Fibroblast of skin of scalp (primary cell): ENCODE measurements around the gene PLPPR2.
"Not testable (repeated sequence)": the region's sequence is repeated elsewhere in the genome, so short reads cannot be mapped to it uniquely, and the experiment has no call there.

Source experiments
- DNase-seq: peaks from one replicate; pipeline ENCODE4 v3.0.0-alpha.2; 2013

The PLPPR2 gene

DNA sequence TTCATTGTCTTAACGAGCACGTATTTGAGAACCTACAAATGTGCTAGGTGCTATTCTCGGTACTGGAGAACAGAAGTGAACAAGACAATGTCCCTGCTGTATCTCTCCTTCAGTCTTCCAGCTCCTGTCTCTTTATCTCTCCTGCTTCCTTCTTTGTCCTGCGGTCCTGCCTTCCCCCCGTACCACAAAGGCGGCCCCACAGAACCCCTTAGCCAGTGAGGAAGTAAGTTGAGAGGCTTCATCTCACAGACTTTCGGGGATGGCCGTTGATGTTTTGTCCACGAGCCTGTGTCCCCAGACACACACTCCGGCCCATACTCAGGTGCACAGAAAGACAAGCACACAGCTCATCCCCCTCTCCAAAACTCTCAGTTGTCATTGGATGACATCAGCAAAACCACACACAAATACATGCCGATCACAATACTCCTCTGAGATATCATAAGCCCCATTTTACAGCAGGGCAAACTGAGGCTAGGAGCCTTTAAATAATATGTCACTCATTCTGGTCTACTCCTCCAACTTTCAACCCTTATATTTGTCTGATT is 18.7 kb downstream of the PLPPR2 start:
- DNase-seq: no peak

GRCh38 chr19:11374433-11375142 is 19.4 kb downstream of the PLPPR2 start, which contains the start of gene SWSAP1:
TSS of gene SWSAP1 (plus strand) at chr19:11374666. CDS start at chr19:11374681, 15 bp downstream.
- DNase-seq: peak; percentile 99

DNA sequence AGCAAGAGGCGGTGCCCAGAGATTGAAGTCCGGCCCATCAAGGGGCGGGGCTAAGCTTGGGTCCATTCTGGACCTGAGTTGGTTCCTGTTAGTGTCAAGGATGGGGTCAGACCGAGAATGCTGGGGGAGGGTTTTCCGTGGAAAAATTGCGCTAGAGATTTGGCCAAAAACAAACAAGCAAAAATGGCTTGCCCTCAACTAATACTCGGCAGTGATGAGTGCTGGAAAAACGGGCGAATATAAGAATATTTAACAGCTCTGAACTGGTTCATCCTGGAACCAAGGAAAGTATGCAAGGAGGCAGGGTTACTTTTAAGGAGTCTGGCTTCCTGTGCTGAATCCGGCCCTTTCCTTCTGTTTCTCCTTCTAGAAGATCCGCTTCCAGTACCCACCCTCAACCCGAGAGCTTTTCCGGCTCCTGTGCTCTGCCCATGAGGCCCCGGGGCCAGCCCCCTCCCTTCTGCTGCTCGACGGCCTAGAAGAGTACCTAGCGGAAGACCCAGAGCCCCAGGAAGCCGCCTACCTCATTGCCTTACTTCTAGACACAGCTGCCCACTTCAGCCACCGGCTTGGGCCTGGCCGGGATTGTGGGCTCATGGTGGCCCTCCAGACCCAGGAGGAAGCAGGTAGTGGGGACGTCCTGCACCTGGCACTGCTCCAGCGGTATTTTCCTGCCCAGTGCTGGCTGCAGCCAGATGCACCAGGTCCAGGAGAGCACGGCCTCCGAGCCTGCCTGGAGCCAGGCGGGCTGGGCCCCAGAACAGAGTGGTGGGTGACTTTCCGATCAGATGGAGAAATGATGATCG is 20.1 kb downstream of the PLPPR2 start:
- no peak for DNase-seq

- peak; percentile 91 for DNase-seq
These were observed 22.0 kb downstream of the PLPPR2 start for GRCh38 chr19:11377237-11377636.

DNA sequence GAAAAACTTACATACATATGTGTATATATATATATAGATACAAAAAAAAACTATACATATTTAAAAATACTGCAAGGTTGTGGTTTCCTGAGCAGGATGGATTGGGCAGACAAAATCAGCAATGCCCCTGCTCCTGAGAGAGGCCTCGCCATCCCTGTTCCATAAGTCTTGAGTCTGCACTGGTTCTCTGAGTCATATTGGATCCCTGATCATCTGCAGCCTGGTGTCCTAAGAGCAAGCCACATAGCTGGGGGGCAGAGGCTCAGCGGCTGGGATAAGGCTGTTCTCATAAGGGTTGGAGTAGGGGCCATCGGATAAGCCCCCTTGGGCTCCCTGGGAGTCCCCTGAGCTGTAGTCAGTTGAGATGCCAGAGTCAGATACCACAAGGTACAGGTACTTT is 22.5 kb downstream of the PLPPR2 start:
- no peak for DNase-seq

GRCh38 chr19:11378319-11379189 is 23.3 kb downstream of the PLPPR2 start:
- DNase-seq: peak; percentile 82

- not testable (repeated sequence) for DNase-seq
These were observed 24.1 kb downstream of the PLPPR2 start for GRCh38 chr19:11379269-11379845.

DNA sequence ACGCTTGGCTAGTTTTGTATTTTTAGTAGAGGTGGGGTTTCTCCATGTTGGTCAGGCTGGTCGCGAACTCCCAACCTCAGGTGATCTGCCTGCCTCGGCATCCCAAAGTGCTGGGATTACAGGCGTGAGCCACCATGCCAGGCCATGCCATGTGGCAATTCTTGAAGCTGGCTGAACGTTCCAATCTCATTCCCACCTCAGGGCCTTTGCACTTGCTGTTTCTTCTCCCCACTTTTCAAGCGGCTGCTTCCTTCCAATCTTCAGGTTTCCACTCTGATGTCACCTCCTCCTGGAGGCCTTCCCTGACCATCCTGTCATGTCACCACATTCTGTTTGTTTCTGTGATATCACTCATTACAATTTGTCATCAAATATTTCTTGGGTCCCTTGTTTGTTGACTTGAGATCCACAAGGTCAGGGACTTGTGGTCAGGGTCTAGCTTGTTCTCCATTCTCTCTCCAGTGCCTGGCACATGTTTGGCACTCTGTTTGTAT is 24.7 kb downstream of the PLPPR2 start:
- DNase-seq: no peak

- DNase-seq: peak; percentile 95
These were observed 25.7 kb downstream of the PLPPR2 start for GRCh38 chr19:11380653-11381537.

GRCh38 chr19:11382898-11383705 is 27.9 kb downstream of the PLPPR2 start:
- DNase-seq: peak; percentile 13

DNA sequence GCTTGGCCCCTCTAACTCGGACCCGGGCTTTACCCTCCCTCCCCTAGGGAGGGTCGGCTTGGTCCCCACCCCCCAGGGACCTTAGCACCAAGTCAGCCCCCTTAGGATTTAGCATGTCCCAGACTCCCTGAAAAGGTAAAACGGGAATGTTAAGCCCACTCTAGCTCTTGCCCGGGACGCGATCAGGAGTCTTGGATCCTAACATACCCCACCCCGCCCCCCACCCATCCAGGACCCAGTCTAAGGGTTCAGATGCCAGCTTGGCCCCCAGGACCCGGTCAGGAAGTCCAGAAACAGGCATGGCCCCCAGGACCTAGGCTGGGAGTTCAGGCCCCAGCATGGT is 28.4 kb downstream of the PLPPR2 start:
- DNase-seq: no peak

DNA sequence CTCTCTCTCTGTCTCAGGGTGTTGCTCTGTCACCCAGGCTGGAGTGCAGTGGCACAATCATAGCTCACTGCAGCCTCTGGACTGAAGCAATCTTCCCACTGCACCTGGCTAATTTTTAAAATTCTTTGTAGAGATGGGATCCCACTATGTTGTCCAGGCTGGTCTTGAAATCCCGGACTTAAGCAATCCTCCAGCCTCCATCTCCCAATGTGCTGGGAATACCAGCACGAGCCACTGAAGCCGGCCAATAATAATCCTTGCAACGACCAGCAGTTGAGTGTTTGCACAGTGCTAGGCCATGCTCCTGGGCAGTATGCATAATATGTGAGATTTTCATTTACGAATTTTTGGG is 29.5 kb downstream of the PLPPR2 start:
- no peak for DNase-seq

DNA sequence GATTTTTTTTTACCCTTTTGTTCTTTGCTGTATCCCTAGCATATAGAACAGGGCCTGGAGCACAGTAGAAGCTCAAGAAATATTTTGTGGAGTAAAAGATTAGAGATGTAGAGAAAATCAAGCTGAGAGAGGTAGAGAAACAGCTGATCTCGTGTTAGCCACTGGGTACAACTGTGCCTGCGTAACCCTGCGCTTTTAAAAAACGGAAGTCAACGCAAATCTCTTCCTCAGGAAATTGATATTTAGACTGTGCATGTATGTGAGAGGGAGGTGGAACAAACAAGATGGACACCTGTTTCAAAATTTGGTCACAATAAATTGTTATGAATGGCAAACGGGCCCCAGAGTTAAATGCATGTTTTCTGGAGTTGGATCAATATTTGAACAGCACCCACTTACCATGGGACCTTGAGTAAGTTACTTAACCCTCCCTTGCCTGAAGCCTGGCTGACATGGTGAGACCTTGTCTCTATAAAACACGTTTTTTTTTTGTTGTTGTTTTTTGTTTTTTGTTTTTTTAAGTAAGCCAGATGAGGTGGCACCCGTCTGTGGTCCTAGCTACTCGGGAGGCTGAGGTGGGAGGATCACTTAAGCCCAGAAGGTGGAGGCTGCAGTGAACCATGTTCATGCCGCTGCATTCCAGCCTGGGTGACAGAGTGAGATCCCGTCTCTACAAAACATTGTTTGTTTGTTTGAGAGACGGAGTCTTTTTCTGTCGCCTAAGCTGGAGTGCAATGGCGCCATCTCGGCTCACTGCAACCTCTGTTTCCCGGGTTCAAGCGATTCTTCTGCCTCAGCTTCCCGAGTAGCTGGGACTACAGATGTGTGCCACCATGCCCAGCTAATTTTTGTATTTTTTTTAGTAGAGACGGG is 32.2 kb downstream of the PLPPR2 start:
- no peak for DNase-seq

DNA sequence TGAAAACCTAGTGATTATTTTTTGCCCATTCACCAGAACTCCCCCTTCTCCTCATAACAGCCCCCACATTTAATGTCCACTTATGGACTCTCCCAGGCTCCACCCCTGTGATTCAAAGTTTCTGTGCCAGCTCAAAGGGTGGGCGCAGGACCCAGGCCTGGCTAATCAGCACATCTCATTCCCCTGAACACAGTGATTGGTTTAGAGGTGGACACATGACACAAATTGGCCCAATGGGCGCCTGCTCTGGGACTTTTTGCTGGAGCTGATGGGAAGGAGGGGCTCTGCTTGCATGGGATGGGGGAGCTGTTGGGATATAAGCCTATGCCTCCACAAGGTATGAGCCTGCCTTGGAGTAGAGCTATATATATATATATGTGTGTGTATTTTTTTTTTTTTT is 35.1 kb downstream of the PLPPR2 start:
- no peak for DNase-seq

DNA sequence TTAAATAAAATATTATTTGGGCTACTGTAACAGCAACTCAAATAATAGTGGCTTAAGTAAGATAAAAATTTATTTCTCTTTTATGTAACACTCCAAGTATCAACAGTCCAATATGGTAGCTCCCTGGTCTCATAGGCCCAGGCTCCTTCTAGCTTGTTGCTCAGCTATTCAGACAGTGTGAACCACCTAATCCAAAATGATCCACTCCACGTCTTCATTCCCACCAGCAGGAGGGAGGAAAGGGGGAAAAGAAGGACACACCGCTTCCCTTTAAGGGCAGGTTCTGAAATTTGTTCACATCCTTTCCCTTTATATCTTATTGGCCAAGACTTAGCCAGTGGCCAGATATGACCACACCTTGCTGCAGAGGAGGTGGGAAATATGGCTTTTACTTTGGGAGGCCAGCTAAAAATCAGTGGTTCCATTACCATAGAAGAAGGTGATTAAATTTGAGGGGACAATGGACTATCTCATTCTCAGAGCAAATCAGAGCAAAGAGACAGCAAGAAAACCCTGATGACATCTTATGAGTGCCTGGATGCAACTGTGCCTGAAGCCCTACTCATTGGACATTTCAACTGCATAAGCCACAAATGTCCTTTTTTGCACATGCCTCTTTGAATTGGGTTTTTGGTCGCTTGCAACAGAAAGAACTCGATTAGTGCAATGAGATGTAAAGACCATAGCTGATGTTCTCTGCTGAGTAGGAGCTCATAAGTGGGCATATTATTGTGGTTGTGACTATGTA is 35.9 kb downstream of the PLPPR2 start:
- DNase-seq: no peak

DNA sequence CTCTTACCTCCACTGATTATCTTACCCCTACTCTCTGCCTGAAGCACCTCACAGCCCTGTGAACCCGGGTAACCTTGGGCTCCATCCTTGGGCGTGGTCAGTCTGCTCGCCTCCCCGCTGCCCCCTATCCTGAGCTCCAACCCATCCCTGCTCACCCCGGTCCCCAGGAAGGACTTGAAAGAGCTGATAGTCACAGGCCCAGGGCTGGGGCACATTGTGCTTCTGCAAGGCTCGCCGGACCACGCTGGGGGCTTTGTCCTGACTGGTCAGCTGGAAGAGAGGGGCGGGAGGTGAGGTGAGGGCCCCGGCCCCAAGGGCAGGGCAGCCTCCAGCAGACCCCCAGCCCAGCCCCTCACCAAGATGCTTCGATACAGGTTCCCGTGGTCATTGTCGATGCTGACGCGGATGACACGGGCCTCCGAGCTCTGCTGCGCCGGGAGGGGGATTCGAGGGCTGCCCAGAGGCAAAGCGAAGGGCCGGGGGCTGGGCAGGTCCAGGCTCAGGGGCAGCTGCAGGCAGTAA is 41.9 kb downstream of the PLPPR2 start:
- DNase-seq: no peak

DNA sequence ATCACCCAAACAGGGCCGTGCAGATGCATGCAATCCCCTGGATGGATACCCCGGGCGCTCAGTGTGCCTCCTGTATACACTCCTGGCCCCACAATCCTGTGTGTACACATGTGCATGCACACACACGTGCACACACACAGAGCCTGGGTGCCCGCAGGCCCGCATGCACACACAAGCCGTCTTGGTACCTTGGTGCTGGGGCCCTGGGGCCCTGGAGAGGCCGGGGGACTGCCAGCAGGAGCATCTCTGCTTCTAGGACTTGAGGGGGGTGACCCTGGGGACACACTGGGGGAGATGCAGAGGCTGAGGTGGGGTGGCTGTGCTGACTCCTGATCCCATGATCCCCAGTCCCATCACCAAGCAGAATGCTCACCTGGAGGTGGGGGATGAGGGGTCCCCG is 44.4 kb downstream of the PLPPR2 start:
- no peak for DNase-seq

DNA sequence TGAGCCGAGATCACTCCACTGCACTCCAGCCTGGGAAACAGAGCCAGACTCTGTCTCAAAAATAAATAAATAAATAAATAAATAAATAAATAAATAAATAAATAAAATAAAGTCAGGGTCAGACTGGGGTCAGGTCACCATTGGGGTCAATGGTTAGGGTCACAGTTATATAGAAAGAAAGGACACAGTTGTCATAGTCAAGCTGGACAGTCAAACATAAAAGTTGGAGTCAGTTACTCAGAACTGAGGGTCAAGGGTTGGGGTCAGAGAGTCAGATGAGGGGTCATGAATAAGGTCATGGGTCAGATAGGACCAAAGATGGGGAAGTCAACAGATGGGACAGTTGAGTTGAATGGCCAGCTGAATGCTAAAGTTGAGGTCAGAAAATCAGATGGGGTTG is 45.6 kb downstream of the PLPPR2 start:
- DNase-seq: no peak
